Measurements from ENCODE around the gene PPP5C. TPM values are rescaled to one million over a fixed set of nuclear protein-coding genes. Genes with fewer than 3 reads are reported as not detected.

PPP5C gene
- total and polyA plus RNA-seq, 2 of the 13 experiments (the other 11 are each of a cell fraction or from before 2014, with no cell fraction given): 41.6 to 67.9 TPM

- TF ChIP-seq ZBTB3 (CRISPR knock-in tag; IDR thresholded peaks at IDR 0.05; ENCODE audit: borderline replicate concordance, low read depth) (0 out of 2 replicates have a peak, but pooled peaks have one; percentile 16), ZBTB49 (CRISPR knock-in tag; IDR thresholded peaks at IDR 0.05; ENCODE audit: borderline replicate concordance) (no peak), ZGPAT (CRISPR knock-in tag; IDR thresholded peaks at IDR 0.05) (peak; percentile 50; the same call in 1 of the 2 replicates), ZNF784 (CRISPR knock-in tag; IDR thresholded peaks at IDR 0.05; ENCODE audit: borderline replicate concordance) (peak; percentile 85; the same call in 1 of the 2 replicates), PTBP1 (IDR thresholded peaks at IDR 0.05; ENCODE audit: low read depth, low read length, poor library complexity, severe bottlenecking) (no peak), ZNF33B (CRISPR knock-in tag; IDR thresholded peaks at IDR 0.05) (no peak), MIER2 (CRISPR knock-in tag; IDR thresholded peaks at IDR 0.05) (no peak), ATF2 (CRISPR knock-in tag; IDR thresholded peaks at IDR 0.05) (peak; percentile 32; the same call in 1 of the 2 replicates), NFYC (CRISPR knock-in tag; IDR thresholded peaks at IDR 0.05) (peak; percentile 52), ZNF234 (CRISPR knock-in tag; conservative IDR thresholded peaks at IDR 0.05) (0 out of 2 replicates have a peak, but pooled peaks have one; percentile 52), ZBTB42 (CRISPR knock-in tag; IDR thresholded peaks at IDR 0.05) (peak; percentile 73; the same call in 1 of the 2 replicates), NCOA1 (CRISPR knock-in tag; IDR thresholded peaks at IDR 0.05) (peak; percentile 85; the same call in 1 of the 2 replicates), SKIL (CRISPR knock-in tag; IDR thresholded peaks at IDR 0.05; ENCODE audit: borderline replicate concordance) (no peak), ZNF205 (CRISPR knock-in tag; IDR thresholded peaks at IDR 0.05) (peak; percentile 11; the same call in 1 of the 2 replicates), ZNF317 (CRISPR knock-in tag; IDR thresholded peaks at IDR 0.05) (0 out of 2 replicates have a peak, but pooled peaks have one; percentile 17), MEF2D (CRISPR knock-in tag; IDR thresholded peaks at IDR 0.05) (no peak), MXD1 (CRISPR knock-in tag; IDR thresholded peaks at IDR 0.05) (peak; percentile 66), ZNF329 (CRISPR knock-in tag; IDR thresholded peaks at IDR 0.05; ENCODE audit: low read depth) (peak; percentile 47; the same call in 1 of the 2 replicates), ARNT2 (CRISPR knock-in tag; IDR thresholded peaks at IDR 0.05; ENCODE audit: low read depth) (no peak), KDM3A (CRISPR knock-in tag; IDR thresholded peaks at IDR 0.05; ENCODE audit: low read depth) (no peak)
Measured at GRCh38 chr19:46346821-46347571, at the start of gene PPP5C (continued).
